SU-DHL-6 (cell line): Measurements from ENCODE around the gene NDUFV1.

Experiments used
- EZH2phosphoT487 ChIP-seq: fragments of 200-600 bp; sonication (generic), shearing (Covaris generic); conservative IDR thresholded peaks from 2 replicates; pipeline ENCODE4 v1.6.1; 2018; ENCODE audit warnings: mild to moderate bottlenecking, antibody characterized with exemption, low read length, moderate library complexity, mixed read lengths
- TF ChIP-seq, protein P1 (sequence below): fragments of 200-600 bp; sonication (generic); IDR thresholded peaks from one replicate; pipeline ENCODE4 v1.5.1; 2017; ENCODE audit warnings: antibody characterized with exemption, mild to moderate bottlenecking, low read length, moderate library complexity; ENCODE audit not compliant: insufficient read depth, poor library complexity, severe bottlenecking

- TF ChIP-seq, protein P1, sequence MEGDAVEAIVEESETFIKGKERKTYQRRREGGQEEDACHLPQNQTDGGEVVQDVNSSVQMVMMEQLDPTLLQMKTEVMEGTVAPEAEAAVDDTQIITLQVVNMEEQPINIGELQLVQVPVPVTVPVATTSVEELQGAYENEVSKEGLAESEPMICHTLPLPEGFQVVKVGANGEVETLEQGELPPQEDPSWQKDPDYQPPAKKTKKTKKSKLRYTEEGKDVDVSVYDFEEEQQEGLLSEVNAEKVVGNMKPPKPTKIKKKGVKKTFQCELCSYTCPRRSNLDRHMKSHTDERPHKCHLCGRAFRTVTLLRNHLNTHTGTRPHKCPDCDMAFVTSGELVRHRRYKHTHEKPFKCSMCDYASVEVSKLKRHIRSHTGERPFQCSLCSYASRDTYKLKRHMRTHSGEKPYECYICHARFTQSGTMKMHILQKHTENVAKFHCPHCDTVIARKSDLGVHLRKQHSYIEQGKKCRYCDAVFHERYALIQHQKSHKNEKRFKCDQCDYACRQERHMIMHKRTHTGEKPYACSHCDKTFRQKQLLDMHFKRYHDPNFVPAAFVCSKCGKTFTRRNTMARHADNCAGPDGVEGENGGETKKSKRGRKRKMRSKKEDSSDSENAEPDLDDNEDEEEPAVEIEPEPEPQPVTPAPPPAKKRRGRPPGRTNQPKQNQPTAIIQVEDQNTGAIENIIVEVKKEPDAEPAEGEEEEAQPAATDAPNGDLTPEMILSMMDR, result peak; percentile 94
- no peak for TF ChIP-seq EZH2phosphoT487
Observed at GRCh38 chr11:67628710-67629385, 22.1 kb downstream of the NDUFV1 start.
